ENCODE measurements around the gene BCL6B.

GRCh38 chr17:7021993-7022778 is 664 bp upstream of the BCL6B start:
- no peak for TF ChIP-seq POLR2A (IDR thresholded peaks at IDR 0.05; ENCODE audit: borderline replicate concordance, extremely low read depth, insufficient read depth, insufficient read length)
- TF ChIP-seq CTCF (IDR thresholded peaks at IDR 0.05 in 2 of 3, conservative IDR thresholded peaks at IDR 0.05 in 1 of 3; ENCODE audit: borderline replicate concordance in 1 of 3, insufficient read depth in 1 of 3, low read depth in 2 of 3, low read length in 2 of 3): peak; percentile 55 to 90 (median 88); a peak in 5 of 6 replicates
- no peak for TF ChIP-seq EZH2phosphoT487 (IDR thresholded peaks at IDR 0.05; ENCODE audit: borderline replicate concordance)
- no peak for TF ChIP-seq TCF7L2 (IDR thresholded peaks at IDR 0.05; ENCODE audit: borderline replicate concordance, extremely low read depth, insufficient read depth, insufficient read length)
- no peak for TF ChIP-seq SIN3A (IDR thresholded peaks at IDR 0.05; ENCODE audit: low read depth)
- no peak for TF ChIP-seq SP1 (IDR thresholded peaks at IDR 0.05; ENCODE audit: low read depth)
- peak; percentile 85 for TF ChIP-seq RAD21 (IDR thresholded peaks at IDR 0.05; ENCODE audit: low read depth)
- TF ChIP-seq CEBPB (IDR thresholded peaks at IDR 0.05; ENCODE audit: low read depth): no peak
- TF ChIP-seq REST (IDR thresholded peaks at IDR 0.05; ENCODE audit: low read depth): no peak
- TF ChIP-seq POLR2AphosphoS5 (IDR thresholded peaks at IDR 0.05; ENCODE audit: low read depth, low read length): no peak
